Measurements from ENCODE around the gene DNAH10.
"Not testable (repeated sequence)": the region's sequence is repeated elsewhere in the genome, so short reads cannot be mapped to it uniquely, and the experiment has no call there.

DNAH10 gene

DNA sequence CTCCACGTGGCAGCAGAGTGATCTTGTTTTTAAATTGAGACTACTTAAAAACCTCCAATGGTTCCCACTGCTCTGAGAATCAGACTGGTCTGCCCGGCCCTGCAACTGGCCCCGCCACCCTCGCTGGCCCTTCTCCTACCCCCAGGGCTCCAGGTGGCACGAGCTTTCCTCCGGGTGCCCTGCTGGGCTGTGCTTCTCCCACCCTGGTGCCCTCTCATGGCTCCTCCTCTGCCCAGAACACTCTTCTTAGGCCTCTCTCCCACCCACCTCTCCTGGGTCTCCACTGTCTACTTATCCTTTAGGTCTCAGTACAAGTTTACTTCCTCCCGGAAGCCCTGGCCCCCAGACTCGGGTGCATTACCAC is 184.0 kb downstream of the DNAH10 start:
- Histone ChIP-seq H3K4me1 (ENCODE audit: insufficient read depth, insufficient read length) (no peaks in the 10 kb centered on the region), H3K9me3 (ENCODE audit: insufficient read depth, low read length) (peaks cover 18% of the 10 kb centered on the region; the same call in 1 of the 2 replicates), H3K4me3 (ENCODE audit: insufficient read length, low read depth) (no peak overlapping the region), H3K9ac (ENCODE audit: insufficient read length, low read depth) (no peak overlapping the region), H3K27me3 (ENCODE audit: insufficient read depth, insufficient read length) (peaks cover 16% of the 10 kb centered on the region), H3K36me3 (ENCODE audit: insufficient read depth, insufficient read length, low read length) (peaks cover 2% of the 10 kb centered on the region)
- DNase-seq (ENCODE audit: low read depth, low spot score), result no peak
- TF ChIP-seq SUZ12 (IDR thresholded peaks at IDR 0.05; ENCODE audit: extremely low read depth, insufficient read depth, insufficient read length), result no peak
- TF ChIP-seq YY1 (IDR thresholded peaks at IDR 0.05; ENCODE audit: insufficient read depth, insufficient read length), result no peak
- TF ChIP-seq ZNF274 (IDR thresholded peaks at IDR 0.05; ENCODE audit: low read depth, low read length), result no peak

- H3K4me3 ChIP-seq (ENCODE audit: insufficient read length, low read depth); H3K36me3 ChIP-seq (ENCODE audit: insufficient read depth, insufficient read length, low read length); H3K9ac ChIP-seq (ENCODE audit: insufficient read length, low read depth); H3K4me1 ChIP-seq (ENCODE audit: insufficient read depth, insufficient read length); DNase-seq (ENCODE audit: low read depth, low spot score): not testable (repeated sequence)
- peaks cover 11% of the 10 kb centered on the region; the same call in 1 of the 2 replicates for H3K9me3 ChIP-seq (ENCODE audit: insufficient read depth, low read length)
- peaks cover 18% of the 10 kb centered on the region for H3K27me3 ChIP-seq (ENCODE audit: insufficient read depth, insufficient read length)
These were observed 184.7 kb downstream of the DNAH10 start for GRCh38 chr12:123946516-123947505.

- not testable (repeated sequence) for H3K9ac ChIP-seq (ENCODE audit: insufficient read length, low read depth); DNase-seq (ENCODE audit: low read depth, low spot score); H3K36me3 ChIP-seq (ENCODE audit: insufficient read depth, insufficient read length, low read length); H3K4me1 ChIP-seq (ENCODE audit: insufficient read depth, insufficient read length); H3K9me3 ChIP-seq (ENCODE audit: insufficient read depth, low read length); H3K4me3 ChIP-seq (ENCODE audit: insufficient read length, low read depth)
- peaks cover 19% of the 10 kb centered on the region for H3K27me3 ChIP-seq (ENCODE audit: insufficient read depth, insufficient read length)
These were observed 185.4 kb downstream of the DNAH10 start for GRCh38 chr12:123947531-123947930.

GRCh38 chr12:123948401-123948795 is 186.3 kb downstream of the DNAH10 start:
- H3K9me3 ChIP-seq (ENCODE audit: insufficient read depth, low read length), result no peaks in the 10 kb centered on the region
- TF ChIP-seq SUZ12 (IDR thresholded peaks at IDR 0.05; ENCODE audit: extremely low read depth, insufficient read depth, insufficient read length), result no peak
- no peak for TF ChIP-seq ZNF274 (IDR thresholded peaks at IDR 0.05; ENCODE audit: low read depth, low read length)
- no peak for TF ChIP-seq YY1 (IDR thresholded peaks at IDR 0.05; ENCODE audit: insufficient read depth, insufficient read length)
- H3K36me3 ChIP-seq (ENCODE audit: insufficient read depth, insufficient read length, low read length), result peaks cover 2% of the 10 kb centered on the region
- H3K4me3 ChIP-seq (ENCODE audit: insufficient read length, low read depth), result no peak overlapping the region
- no peak for DNase-seq (ENCODE audit: low read depth, low spot score)
- peaks cover 19% of the 10 kb centered on the region for H3K27me3 ChIP-seq (ENCODE audit: insufficient read depth, insufficient read length)
- H3K4me1 ChIP-seq (ENCODE audit: insufficient read depth, insufficient read length), result no peaks in the 10 kb centered on the region
- H3K9ac ChIP-seq (ENCODE audit: insufficient read length, low read depth), result no peak overlapping the region

DNA sequence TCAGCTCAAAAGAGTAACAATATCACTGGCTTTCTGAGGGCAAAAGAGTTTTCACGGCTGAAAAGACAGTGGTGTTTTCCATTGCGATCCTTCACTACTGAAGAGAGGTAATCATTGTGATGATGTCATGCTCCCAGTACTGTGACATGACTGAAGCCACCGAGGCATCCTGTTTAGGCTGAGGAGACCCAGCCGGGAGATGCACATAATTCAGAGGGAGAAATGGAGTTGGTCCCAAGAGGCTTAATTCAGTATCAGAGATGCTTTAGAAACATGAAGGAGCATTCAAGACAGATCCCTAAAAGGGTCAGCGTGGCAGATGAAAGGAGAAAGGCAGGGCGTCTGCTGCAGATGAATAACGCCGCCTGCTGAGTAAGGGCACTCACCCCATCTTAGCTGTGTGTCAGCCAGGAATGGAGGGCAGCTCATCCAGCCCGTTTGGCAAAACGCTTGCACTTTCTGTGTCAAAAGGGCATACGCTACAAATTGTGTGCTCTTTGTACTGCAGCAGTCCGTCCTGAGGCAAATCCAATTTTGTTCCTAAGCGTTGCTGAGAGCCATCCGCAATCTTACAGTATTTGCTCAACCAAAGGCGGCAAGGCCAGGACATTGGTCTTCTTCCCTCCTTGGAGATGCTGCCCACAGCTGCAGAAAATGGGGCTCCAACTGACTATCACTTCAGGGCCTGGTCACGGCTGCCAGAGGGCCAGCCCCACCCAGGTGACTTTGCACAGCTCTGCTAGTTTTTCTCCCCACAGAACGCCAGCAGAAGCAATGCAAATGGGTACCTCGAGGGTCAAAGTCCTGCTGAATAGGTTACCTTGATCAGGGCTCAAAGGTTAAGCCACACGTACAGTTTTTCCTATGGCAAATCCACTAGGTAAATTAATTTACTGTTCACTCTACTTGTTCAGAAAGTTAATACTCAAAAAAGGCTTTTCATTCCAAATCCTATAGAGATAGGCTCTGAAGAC is 187.0 kb downstream of the DNAH10 start:
- TF ChIP-seq SUZ12 (IDR thresholded peaks at IDR 0.05; ENCODE audit: extremely low read depth, insufficient read depth, insufficient read length) (no peak), ZNF274 (IDR thresholded peaks at IDR 0.05; ENCODE audit: low read depth, low read length) (no peak), YY1 (IDR thresholded peaks at IDR 0.05; ENCODE audit: insufficient read depth, insufficient read length) (no peak)
- Histone ChIP-seq H3K9ac (ENCODE audit: insufficient read length, low read depth) (no peak overlapping the region), H3K9me3 (ENCODE audit: insufficient read depth, low read length) (no peaks in the 10 kb centered on the region)

DNA sequence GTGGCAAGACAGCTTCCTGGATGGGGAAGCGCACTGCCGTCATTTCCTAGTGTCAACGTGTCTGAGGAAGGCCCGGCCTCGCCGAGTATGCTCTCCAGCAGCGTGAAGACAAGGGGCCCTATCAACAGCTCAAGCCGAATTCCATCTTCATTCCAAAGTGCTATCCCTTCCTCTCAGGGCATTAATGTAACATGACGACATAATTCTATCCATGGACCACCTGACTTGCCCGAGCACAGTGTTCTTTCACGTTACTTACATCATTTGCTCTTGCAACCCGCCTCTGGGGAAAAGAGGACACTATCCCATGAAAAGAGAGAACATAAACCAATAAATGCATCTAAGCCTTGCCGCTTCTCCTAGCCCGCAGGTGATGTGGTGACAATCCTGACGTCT is 187.7 kb downstream of the DNAH10 start:
- DNase-seq (ENCODE audit: low read depth, low spot score), result no peak
- Histone ChIP-seq H3K27me3 (ENCODE audit: insufficient read depth, insufficient read length) (peaks cover 28% of the 10 kb centered on the region), H3K4me3 (ENCODE audit: insufficient read length, low read depth) (no peak overlapping the region), H3K4me1 (ENCODE audit: insufficient read depth, insufficient read length) (no peaks in the 10 kb centered on the region), H3K36me3 (ENCODE audit: insufficient read depth, insufficient read length, low read length) (peaks cover 2% of the 10 kb centered on the region), H3K9ac (ENCODE audit: insufficient read length, low read depth) (no peak overlapping the region), H3K9me3 (ENCODE audit: insufficient read depth, low read length) (no peaks in the 10 kb centered on the region)
- TF ChIP-seq ZNF274 (IDR thresholded peaks at IDR 0.05; ENCODE audit: low read depth, low read length), result no peak
- no peak for TF ChIP-seq SUZ12 (IDR thresholded peaks at IDR 0.05; ENCODE audit: extremely low read depth, insufficient read depth, insufficient read length)
- no peak for TF ChIP-seq YY1 (IDR thresholded peaks at IDR 0.05; ENCODE audit: insufficient read depth, insufficient read length)

More for the DNA sequence above, 187.0 kb downstream of the DNAH10 start:
- no peak for DNase-seq (ENCODE audit: low read depth, low spot score)
- H3K4me1 ChIP-seq (ENCODE audit: insufficient read depth, insufficient read length), result no peaks in the 10 kb centered on the region
- peaks cover 21% of the 10 kb centered on the region for H3K27me3 ChIP-seq (ENCODE audit: insufficient read depth, insufficient read length)
- no peak overlapping the region for H3K4me3 ChIP-seq (ENCODE audit: insufficient read length, low read depth)
- peaks cover 2% of the 10 kb centered on the region for H3K36me3 ChIP-seq (ENCODE audit: insufficient read depth, insufficient read length, low read length)
